Vagina (tissue), 2 donors: ENCODE data around the gene TMEM40. TPM values are rescaled to one million over a fixed set of nuclear protein-coding genes. Genes with fewer than 3 reads are reported as not detected.
"Not testable (repeated sequence)": the region's sequence is repeated elsewhere in the genome, so short reads cannot be mapped to it uniquely, and the experiment has no call there.

ENCODE experiments used
- DNase-seq, 2 donors: peaks; one replicate each; pipeline ENCODE4 v3.0.0-alpha.2; 2017; ENCODE audit errors: extremely low spot score in 2 of 2
- H3K27ac ChIP-seq: fragments of 200-600 bp; sonication (generic); one replicate; pipeline ENCODE4 v1.5.1; 2019
- H3K27me3 ChIP-seq: fragments of 200-600 bp; sonication (generic); one replicate; pipeline ENCODE4 v1.5.1; 2019
- H3K36me3 ChIP-seq, 2 donors: fragments of 200-600 bp; sonication (generic); one replicate each; pipeline ENCODE4 v1.5.1; 2017 to 2019
- H3K4me1 ChIP-seq: fragments of 200-600 bp; sonication (generic); one replicate; pipeline ENCODE4 v1.5.1; 2019
- H3K4me3 ChIP-seq, 2 donors: fragments of 200-600 bp; sonication (generic); 1 replicate in 1 of 2; 2 replicates in 1 of 2; pipeline ENCODE4 v1.5.1; 2016 to 2019
- H3K9me3 ChIP-seq: fragments of 200-600 bp; sonication (generic); one replicate; pipeline ENCODE4 v1.5.1; 2019
- POLR2A ChIP-seq, 2 donors: fragments of 450-650 bp; IDR thresholded peaks; one replicate each; pipeline ENCODE4 v1.6.1; 2017; ENCODE audit warnings: antibody characterized with exemption in 2 of 2, mild to moderate bottlenecking in 2 of 2, moderate library complexity in 2 of 2
- POLR2AphosphoS5 ChIP-seq, 2 donors: sonication (generic); formaldehyde crosslinking; IDR thresholded peaks; one replicate each; pipeline ENCODE4 v1.9.0; 2017; ENCODE audit warnings: antibody characterized with exemption in 2 of 2, mild to moderate bottlenecking in 2 of 2, low read depth in 1 of 2; ENCODE audit not compliant: insufficient read depth in 1 of 2
- intact Hi-C: fragments of 100-400 bp; cut with DNase I; formaldehyde crosslinking; loops from one replicate; pipeline ENCODE4 v1.15.1; 2023
- total RNA-seq: library from RNA; depleted of rRNA; stranded (reverse); fragments of >200 nt; gene quantifications from one replicate; pipeline ENCODE4 v1.2.3, GENCODE V29; 2016
- TF ChIP-seq, protein P1 (sequence below), 3 experiments: fragments of 450-650 bp in 2 of 3; fragments of 200-600 bp in 1 of 3; sonication (generic) in 1 of 3; IDR thresholded peaks; one replicate each; pipeline ENCODE4 v1.5.1; 2017 to 2019; ENCODE audit warnings: antibody characterized with exemption in 3 of 3, mild to moderate bottlenecking in 2 of 3, moderate library complexity in 2 of 3

TMEM40 gene
- total RNA-seq, 1 donor from 2014 or later: 31.7 TPM

DNA sequence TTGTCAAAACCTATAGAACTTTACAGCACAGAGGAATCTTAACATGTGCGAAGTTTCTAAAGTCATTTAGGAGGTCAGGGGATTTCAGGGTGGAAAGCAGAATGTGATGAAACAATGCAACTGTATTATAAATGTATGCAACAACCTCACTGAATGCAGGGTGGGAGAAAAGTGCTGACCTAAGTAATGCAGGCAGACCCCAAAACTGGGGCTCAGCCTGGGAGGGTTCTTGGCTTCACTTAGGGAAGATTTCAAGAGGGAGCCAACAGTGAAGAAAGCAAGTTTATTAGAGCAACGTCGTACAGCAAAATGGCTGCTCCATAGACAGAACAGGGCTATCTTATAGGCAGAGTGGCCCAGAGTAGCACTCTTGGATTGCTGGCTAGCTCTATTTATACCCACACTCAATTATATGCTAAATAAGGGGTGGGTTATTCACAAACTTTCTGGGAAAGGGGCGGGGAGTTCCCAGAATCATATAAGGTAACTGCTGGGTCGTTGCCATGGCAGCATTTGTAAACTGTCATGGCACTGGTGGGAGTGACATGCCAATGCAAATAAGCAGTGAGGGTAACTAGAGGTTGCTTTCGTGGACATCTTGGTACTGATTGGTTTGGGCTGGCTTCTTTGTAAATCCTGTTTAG, 23.2 kb upstream of the TMEM40 start:
- H3K27me3 ChIP-seq: no peaks in the 10 kb centered on the region
- no peaks in the 10 kb centered on the region for H3K9me3 ChIP-seq
- no peak overlapping the region for H3K4me3 ChIP-seq
- no peaks in the 10 kb centered on the region for H3K36me3 ChIP-seq
- no peaks in the 10 kb centered on the region for H3K4me1 ChIP-seq
- H3K27ac ChIP-seq: no peak overlapping the region
- DNase-seq: no peak
- intact Hi-C loops: no loop called here
- no peak for TF ChIP-seq POLR2A (IDR thresholded peaks at IDR 0.05)
- TF ChIP-seq POLR2AphosphoS5 (IDR thresholded peaks at IDR 0.05; ENCODE audit: insufficient read depth in 1 of 2, low read depth in 1 of 2): no peak
- TF ChIP-seq, protein P1, sequence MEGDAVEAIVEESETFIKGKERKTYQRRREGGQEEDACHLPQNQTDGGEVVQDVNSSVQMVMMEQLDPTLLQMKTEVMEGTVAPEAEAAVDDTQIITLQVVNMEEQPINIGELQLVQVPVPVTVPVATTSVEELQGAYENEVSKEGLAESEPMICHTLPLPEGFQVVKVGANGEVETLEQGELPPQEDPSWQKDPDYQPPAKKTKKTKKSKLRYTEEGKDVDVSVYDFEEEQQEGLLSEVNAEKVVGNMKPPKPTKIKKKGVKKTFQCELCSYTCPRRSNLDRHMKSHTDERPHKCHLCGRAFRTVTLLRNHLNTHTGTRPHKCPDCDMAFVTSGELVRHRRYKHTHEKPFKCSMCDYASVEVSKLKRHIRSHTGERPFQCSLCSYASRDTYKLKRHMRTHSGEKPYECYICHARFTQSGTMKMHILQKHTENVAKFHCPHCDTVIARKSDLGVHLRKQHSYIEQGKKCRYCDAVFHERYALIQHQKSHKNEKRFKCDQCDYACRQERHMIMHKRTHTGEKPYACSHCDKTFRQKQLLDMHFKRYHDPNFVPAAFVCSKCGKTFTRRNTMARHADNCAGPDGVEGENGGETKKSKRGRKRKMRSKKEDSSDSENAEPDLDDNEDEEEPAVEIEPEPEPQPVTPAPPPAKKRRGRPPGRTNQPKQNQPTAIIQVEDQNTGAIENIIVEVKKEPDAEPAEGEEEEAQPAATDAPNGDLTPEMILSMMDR (IDR thresholded peaks at IDR 0.05): no peak

DNA sequence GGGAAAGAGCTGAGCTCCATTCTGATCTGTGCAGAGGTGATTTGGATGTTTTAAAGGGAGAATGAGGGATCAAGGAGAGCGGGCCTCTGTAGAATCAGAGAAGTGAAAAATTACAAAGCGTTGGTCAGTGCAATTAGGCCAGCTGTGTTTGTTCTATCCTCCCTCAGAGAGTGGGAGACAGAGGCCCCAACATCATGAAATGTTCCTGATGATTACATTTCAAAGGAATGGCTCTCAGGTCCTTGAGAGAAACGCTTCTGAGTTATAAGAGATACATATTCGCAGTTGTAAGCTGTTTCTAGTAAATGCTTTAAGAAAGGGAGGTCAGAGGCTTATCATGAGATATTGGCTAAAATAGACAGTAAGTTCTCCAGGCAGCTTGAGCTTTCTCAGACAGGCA, 21.7 kb upstream of the TMEM40 start:
- TF ChIP-seq, protein P1 (IDR thresholded peaks at IDR 0.05): no peak
- TF ChIP-seq POLR2AphosphoS5 (IDR thresholded peaks at IDR 0.05; ENCODE audit: insufficient read depth in 1 of 2, low read depth in 1 of 2) (no peak), POLR2A (IDR thresholded peaks at IDR 0.05) (no peak)
- Histone ChIP-seq H3K9me3 (no peaks in the 10 kb centered on the region), H3K4me1 (no peaks in the 10 kb centered on the region), H3K27ac (no peak overlapping the region), H3K4me3 (no peak overlapping the region), H3K36me3 (no peaks in the 10 kb centered on the region), H3K27me3 (no peaks in the 10 kb centered on the region)
- intact Hi-C loops: no loop called here
- DNase-seq: no peak

DNA sequence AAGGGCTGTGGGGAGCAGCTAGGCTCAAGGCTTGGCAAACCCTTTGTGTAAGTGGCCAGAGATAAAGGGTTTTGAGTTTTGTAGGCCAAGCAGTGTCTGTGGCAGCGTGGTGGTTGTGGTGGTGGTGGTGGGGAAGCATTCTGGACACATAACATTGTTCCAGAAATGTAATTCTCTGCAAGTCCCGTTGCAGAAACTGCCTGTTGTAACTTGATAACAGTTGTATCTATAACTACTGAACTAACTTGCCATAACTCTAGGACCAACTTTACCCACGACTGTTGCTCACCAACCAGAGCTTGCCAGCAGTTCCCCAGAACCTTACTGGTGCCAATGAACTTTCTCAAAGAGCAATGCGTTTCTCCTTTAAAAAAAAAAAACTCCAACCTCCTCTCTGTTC, 18.1 kb upstream of the TMEM40 start:
- intact Hi-C loops: no loop called here
- TF ChIP-seq POLR2AphosphoS5 (IDR thresholded peaks at IDR 0.05; ENCODE audit: insufficient read depth in 1 of 2, low read depth in 1 of 2): no peak
- TF ChIP-seq, protein P1 (IDR thresholded peaks at IDR 0.05): no peak
- no peak for TF ChIP-seq POLR2A (IDR thresholded peaks at IDR 0.05)
- Histone ChIP-seq H3K9me3 (no peaks in the 10 kb centered on the region), H3K36me3 (no peaks in the 10 kb centered on the region), H3K27ac (no peak overlapping the region), H3K27me3 (no peaks in the 10 kb centered on the region), H3K4me1 (no peaks in the 10 kb centered on the region), H3K4me3 (no peak overlapping the region)
- no peak for DNase-seq

DNA sequence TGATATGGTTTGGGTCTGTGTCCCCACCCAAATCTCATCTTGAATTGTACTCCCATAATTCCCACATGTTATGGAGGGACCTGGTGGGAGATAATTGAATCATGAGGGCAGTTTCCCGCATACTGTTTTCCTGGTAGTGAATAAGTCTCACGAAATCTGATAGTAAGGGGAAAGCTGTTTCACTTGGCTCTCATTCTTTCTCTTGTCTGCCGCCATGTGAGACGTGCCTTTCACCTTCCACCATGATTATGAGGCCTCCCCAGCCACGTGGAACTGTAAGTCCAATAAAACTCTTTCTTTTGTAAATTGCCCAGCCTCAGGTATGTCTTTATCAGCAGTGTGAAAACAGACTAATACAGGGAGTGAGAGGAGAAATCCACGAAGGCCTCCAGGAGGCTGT, 16.9 kb upstream of the TMEM40 start:
- intact Hi-C loops, H3K27me3 ChIP-seq, DNase-seq: not testable (repeated sequence)

DNA sequence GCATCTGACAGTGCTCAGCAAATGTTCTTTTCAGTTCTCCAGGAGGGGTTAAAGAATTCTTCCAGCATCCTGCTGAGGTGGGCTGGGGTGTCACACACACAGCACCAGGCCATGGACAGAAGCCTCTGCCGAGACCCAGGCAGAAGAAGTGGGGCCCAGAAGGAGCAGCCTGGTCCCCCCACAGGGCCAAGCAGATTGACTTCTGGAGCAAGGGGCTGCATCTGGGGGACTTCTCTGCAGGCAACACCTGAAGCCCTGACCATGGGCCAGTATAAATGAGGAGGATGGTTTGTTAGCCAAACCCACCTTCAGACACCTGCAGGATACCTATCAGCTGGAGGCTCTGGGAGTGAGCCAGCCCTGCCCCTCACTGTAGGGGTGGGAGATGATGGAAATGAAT, 16.2 kb upstream of the TMEM40 start:
- H3K9me3 ChIP-seq: no peaks in the 10 kb centered on the region
- H3K27ac ChIP-seq: no peak overlapping the region
- no peaks in the 10 kb centered on the region for H3K36me3 ChIP-seq
- DNase-seq: no peak
- TF ChIP-seq, protein P1 (IDR thresholded peaks at IDR 0.05): no peak
- TF ChIP-seq POLR2A (IDR thresholded peaks at IDR 0.05) (no peak), POLR2AphosphoS5 (IDR thresholded peaks at IDR 0.05; ENCODE audit: insufficient read depth in 1 of 2, low read depth in 1 of 2) (no peak)
- H3K4me1 ChIP-seq: no peaks in the 10 kb centered on the region
- intact Hi-C loops: no loop called here
- no peak overlapping the region for H3K4me3 ChIP-seq
- H3K27me3 ChIP-seq: no peaks in the 10 kb centered on the region

More for the DNA sequence above, 16.9 kb upstream of the TMEM40 start:
- H3K4me3 ChIP-seq, H3K27ac ChIP-seq, H3K9me3 ChIP-seq, H3K36me3 ChIP-seq, H3K4me1 ChIP-seq: not testable (repeated sequence)
